ENCODE measurements around the gene CSTPP1.

DNA sequence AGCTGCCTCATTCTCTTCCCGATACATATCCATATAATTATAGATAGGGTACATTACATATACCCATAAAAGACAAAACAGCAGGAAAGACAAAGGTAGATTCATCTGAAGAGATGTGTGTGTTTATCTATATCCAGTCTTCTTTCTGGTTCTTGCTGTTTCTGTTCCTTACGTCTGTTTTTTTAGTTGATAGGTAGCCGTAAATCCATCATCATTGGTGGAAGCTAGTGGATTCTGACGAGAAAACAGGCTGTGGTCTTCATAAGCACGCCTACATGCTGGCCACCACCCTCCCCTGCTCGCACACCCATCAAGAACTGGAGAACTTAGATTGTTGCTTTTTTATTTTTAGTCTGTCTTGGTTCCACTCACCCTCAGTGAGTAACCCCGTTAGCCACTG is 188.5 kb downstream of the CSTPP1 start:
- TF ChIP-seq, protein P1, sequence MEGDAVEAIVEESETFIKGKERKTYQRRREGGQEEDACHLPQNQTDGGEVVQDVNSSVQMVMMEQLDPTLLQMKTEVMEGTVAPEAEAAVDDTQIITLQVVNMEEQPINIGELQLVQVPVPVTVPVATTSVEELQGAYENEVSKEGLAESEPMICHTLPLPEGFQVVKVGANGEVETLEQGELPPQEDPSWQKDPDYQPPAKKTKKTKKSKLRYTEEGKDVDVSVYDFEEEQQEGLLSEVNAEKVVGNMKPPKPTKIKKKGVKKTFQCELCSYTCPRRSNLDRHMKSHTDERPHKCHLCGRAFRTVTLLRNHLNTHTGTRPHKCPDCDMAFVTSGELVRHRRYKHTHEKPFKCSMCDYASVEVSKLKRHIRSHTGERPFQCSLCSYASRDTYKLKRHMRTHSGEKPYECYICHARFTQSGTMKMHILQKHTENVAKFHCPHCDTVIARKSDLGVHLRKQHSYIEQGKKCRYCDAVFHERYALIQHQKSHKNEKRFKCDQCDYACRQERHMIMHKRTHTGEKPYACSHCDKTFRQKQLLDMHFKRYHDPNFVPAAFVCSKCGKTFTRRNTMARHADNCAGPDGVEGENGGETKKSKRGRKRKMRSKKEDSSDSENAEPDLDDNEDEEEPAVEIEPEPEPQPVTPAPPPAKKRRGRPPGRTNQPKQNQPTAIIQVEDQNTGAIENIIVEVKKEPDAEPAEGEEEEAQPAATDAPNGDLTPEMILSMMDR (IDR thresholded peaks at IDR 0.05), result no peak
- TF ChIP-seq POLR2A (IDR thresholded peaks at IDR 0.05), result no peak
- no peak for TF ChIP-seq POLR2AphosphoS5 (IDR thresholded peaks at IDR 0.05)
